Measurements from ENCODE around the gene SSBP3.

SSBP3 gene

DNA sequence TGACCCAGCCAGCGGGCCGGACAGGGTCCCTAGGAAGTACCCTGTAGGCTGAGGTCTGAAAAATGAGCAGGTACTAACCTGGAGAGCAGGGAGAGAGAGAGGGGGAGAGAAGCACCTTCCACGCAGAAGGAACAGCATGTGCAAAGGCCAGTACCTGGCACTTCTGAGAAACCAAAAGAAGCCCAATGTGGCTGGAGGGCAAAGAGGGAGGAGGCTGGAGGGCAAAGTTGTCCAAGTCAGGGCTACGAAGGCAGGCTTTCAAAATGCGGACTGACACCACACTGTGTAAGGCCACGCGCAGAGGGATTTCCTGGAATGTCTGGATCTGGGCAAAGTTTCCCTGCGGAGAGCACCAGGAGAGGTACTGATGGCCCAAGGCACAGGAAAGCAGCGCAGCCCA lies 64.4 kb downstream of the SSBP3 start:
- no peak for ATAC-seq
- TF ChIP-seq ZC3H10 (CRISPR knock-in tag; IDR thresholded peaks at IDR 0.05) (no peak), ZNF70 (CRISPR knock-in tag; IDR thresholded peaks at IDR 0.05) (no peak), ARNTL (CRISPR knock-in tag; IDR thresholded peaks at IDR 0.05; ENCODE audit: borderline replicate concordance, low read depth) (no peak), OSR1 (CRISPR knock-in tag; IDR thresholded peaks at IDR 0.05) (no peak), TCF4 (CRISPR knock-in tag; IDR thresholded peaks at IDR 0.05; ENCODE audit: borderline replicate concordance) (no peak), CSDC2 (CRISPR knock-in tag; IDR thresholded peaks at IDR 0.05) (no peak), ZNF8 (CRISPR knock-in tag; IDR thresholded peaks at IDR 0.05) (no peak), ZNF565 (CRISPR knock-in tag; conservative IDR thresholded peaks at IDR 0.05; ENCODE audit: low read depth) (no peak), GLIS3 (CRISPR knock-in tag; IDR thresholded peaks at IDR 0.05) (no peak), TOX (CRISPR knock-in tag; IDR thresholded peaks at IDR 0.05; ENCODE audit: borderline replicate concordance) (no peak), PPARA (CRISPR knock-in tag; IDR thresholded peaks at IDR 0.05; ENCODE audit: borderline replicate concordance) (no peak), ZFP3 (CRISPR knock-in tag; IDR thresholded peaks at IDR 0.05) (no peak), ZFP30 (CRISPR knock-in tag; IDR thresholded peaks at IDR 0.05) (no peak), ISL1 (CRISPR knock-in tag; IDR thresholded peaks at IDR 0.05) (no peak), SNAI2 (CRISPR knock-in tag; IDR thresholded peaks at IDR 0.05) (no peak)
- TF ChIP-seq, protein P1, sequence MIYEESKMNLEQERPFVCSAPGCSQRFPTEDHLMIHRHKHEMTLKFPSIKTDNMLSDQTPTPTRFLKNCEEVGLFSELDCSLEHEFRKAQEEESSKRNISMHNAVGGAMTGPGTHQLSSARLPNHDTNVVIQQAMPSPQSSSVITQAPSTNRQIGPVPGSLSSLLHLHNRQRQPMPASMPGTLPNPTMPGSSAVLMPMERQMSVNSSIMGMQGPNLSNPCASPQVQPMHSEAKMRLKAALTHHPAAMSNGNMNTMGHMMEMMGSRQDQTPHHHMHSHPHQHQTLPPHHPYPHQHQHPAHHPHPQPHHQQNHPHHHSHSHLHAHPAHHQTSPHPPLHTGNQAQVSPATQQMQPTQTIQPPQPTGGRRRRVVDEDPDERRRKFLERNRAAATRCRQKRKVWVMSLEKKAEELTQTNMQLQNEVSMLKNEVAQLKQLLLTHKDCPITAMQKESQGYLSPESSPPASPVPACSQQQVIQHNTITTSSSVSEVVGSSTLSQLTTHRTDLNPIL (CRISPR knock-in tag; IDR thresholded peaks at IDR 0.05; ENCODE audit: low read depth) = no peak
- TF ChIP-seq, protein P2, sequence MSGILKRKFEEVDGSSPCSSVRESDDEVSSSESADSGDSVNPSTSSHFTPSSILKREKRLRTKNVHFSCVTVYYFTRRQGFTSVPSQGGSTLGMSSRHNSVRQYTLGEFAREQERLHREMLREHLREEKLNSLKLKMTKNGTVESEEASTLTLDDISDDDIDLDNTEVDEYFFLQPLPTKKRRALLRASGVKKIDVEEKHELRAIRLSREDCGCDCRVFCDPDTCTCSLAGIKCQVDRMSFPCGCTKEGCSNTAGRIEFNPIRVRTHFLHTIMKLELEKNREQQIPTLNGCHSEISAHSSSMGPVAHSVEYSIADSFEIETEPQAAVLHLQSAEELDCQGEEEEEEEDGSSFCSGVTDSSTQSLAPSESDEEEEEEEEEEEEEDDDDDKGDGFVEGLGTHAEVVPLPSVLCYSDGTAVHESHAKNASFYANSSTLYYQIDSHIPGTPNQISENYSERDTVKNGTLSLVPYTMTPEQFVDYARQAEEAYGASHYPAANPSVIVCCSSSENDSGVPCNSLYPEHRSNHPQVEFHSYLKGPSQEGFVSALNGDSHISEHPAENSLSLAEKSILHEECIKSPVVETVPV (CRISPR knock-in tag; IDR thresholded peaks at IDR 0.05) = no peak

DNA sequence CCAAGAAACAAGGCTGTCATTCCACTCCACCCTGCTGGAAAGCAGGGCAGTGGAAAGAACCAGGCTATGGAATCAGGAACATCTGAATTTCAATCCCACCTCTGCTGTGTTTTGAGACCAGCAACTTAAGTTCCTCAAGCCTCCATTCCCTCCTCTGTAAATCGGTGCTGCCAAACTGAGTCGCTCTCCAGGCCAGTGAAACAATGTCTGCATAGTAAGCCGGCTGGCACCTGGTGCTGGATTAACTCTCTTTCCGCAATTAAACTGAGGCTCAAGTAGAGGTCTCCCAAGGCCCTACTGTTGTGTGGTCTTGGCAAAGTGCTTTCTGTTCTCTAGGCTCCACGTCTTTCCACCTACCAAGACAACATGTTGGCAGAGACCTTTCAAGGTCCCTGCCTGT lies 65.3 kb downstream of the SSBP3 start:
- TF ChIP-seq TOX (CRISPR knock-in tag; IDR thresholded peaks at IDR 0.05; ENCODE audit: borderline replicate concordance) = no peak
- no peak for TF ChIP-seq ZC3H10 (CRISPR knock-in tag; IDR thresholded peaks at IDR 0.05)
- TF ChIP-seq, protein P2 (CRISPR knock-in tag; IDR thresholded peaks at IDR 0.05) = no peak
- no peak for TF ChIP-seq TCF4 (CRISPR knock-in tag; IDR thresholded peaks at IDR 0.05; ENCODE audit: borderline replicate concordance)
- TF ChIP-seq OSR1 (CRISPR knock-in tag; IDR thresholded peaks at IDR 0.05) = no peak
- TF ChIP-seq ISL1 (CRISPR knock-in tag; IDR thresholded peaks at IDR 0.05) = no peak
- no peak for TF ChIP-seq PPARA (CRISPR knock-in tag; IDR thresholded peaks at IDR 0.05; ENCODE audit: borderline replicate concordance)
- no peak for TF ChIP-seq ZNF8 (CRISPR knock-in tag; IDR thresholded peaks at IDR 0.05)
- TF ChIP-seq SNAI2 (CRISPR knock-in tag; IDR thresholded peaks at IDR 0.05) = no peak
- TF ChIP-seq, protein P3, sequence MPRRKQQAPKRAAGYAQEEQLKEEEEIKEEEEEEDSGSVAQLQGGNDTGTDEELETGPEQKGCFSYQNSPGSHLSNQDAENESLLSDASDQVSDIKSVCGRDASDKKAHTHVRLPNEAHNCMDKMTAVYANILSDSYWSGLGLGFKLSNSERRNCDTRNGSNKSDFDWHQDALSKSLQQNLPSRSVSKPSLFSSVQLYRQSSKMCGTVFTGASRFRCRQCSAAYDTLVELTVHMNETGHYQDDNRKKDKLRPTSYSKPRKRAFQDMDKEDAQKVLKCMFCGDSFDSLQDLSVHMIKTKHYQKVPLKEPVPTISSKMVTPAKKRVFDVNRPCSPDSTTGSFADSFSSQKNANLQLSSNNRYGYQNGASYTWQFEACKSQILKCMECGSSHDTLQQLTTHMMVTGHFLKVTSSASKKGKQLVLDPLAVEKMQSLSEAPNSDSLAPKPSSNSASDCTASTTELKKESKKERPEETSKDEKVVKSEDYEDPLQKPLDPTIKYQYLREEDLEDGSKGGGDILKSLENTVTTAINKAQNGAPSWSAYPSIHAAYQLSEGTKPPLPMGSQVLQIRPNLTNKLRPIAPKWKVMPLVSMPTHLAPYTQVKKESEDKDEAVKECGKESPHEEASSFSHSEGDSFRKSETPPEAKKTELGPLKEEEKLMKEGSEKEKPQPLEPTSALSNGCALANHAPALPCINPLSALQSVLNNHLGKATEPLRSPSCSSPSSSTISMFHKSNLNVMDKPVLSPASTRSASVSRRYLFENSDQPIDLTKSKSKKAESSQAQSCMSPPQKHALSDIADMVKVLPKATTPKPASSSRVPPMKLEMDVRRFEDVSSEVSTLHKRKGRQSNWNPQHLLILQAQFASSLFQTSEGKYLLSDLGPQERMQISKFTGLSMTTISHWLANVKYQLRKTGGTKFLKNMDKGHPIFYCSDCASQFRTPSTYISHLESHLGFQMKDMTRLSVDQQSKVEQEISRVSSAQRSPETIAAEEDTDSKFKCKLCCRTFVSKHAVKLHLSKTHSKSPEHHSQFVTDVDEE (CRISPR knock-in tag; IDR thresholded peaks at IDR 0.05) = no peak
- no peak for ATAC-seq

DNA sequence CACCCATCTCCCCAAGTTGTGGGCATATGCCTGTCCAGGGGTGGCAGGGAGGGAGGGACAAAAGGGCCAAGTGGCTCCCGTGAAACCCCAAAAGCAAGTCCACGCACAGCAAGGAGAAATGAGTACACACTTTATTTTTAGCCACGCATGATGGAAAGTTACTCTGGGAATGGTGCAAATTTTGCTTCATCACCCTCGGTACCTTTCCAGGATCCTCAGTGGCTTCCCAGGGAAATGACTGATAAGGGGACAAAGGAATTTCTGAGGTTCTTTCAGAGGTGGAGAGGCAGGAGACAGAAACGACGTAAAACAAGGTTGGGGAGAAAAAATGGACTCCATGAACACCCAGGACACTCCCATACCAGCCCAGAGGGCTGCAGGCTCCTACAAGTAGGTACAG lies 65.8 kb downstream of the SSBP3 start:
- TF ChIP-seq ZFP30 (CRISPR knock-in tag; IDR thresholded peaks at IDR 0.05) = no peak
- no peak for TF ChIP-seq ZNF70 (CRISPR knock-in tag; IDR thresholded peaks at IDR 0.05)
- no peak for TF ChIP-seq ESRRG (CRISPR knock-in tag; IDR thresholded peaks at IDR 0.05)
- TF ChIP-seq ZNF565 (CRISPR knock-in tag; conservative IDR thresholded peaks at IDR 0.05; ENCODE audit: low read depth) = no peak
- no peak for TF ChIP-seq RARB (CRISPR knock-in tag; IDR thresholded peaks at IDR 0.05)
- no peak for ATAC-seq

DNA sequence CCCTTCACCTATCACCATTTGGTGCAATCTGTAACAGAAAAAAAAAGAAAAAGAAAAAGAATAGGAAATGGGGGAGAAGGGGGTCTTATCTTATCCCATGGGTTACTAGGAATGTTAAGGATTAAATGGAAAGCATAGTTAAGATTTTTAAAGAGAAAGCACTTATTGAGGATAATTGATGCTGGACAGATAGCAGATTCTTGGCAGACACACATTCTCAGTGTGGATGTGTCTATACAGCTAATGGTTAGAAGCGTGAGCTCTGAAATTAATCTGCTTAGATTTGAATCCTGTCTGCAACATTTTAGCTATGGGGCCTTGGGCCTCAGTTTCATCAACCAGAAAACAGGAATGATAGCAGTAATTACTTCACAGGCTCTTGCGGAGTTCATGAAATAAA lies 67.1 kb downstream of the SSBP3 start:
- ATAC-seq = no peak
- TF ChIP-seq ISL1 (CRISPR knock-in tag; IDR thresholded peaks at IDR 0.05) = peak; percentile 91
- TF ChIP-seq ZNF565 (CRISPR knock-in tag; conservative IDR thresholded peaks at IDR 0.05; ENCODE audit: low read depth) = no peak

DNA sequence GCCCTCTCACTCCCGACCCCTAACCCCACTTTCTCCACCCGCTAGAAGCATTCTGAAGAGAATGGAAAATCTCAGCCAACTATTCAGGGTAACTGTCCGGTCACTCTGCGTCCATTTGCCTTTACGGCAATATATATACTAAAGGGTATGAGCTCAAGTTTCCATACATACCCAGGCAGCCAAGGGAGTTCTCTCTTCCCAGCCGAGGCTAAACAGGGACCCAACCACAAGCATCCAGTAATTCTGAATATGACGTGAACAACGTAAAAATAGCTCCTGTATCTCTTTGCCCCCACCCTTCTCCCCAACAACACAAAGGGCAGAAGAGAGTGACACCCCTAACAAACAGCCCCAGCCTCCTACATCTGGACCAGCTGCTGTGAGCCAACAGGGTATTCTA lies 67.7 kb downstream of the SSBP3 start:
- ATAC-seq = no peak
- TF ChIP-seq TOX (CRISPR knock-in tag; IDR thresholded peaks at IDR 0.05; ENCODE audit: borderline replicate concordance) = no peak
- no peak for TF ChIP-seq ZFP3 (CRISPR knock-in tag; IDR thresholded peaks at IDR 0.05)
- no peak for TF ChIP-seq ZFP30 (CRISPR knock-in tag; IDR thresholded peaks at IDR 0.05)
- TF ChIP-seq TCF4 (CRISPR knock-in tag; IDR thresholded peaks at IDR 0.05; ENCODE audit: borderline replicate concordance) = no peak
- no peak for TF ChIP-seq ARNTL (CRISPR knock-in tag; IDR thresholded peaks at IDR 0.05; ENCODE audit: borderline replicate concordance, low read depth)
- TF ChIP-seq BACH2 (CRISPR knock-in tag; IDR thresholded peaks at IDR 0.05; ENCODE audit: borderline replicate concordance) = no peak

Measured in SK-N-SH treated with all-trans-retinoic acid at 6 μM for 48 hours (cell line).